ENCODE data around the gene NEK1. TPM values are rescaled to one million over a fixed set of nuclear protein-coding genes. Genes with fewer than 3 reads are reported as not detected.
"Not testable (repeated sequence)": the region's sequence is repeated elsewhere in the genome, so short reads cannot be mapped to it uniquely, and the experiment has no call there.

The NEK1 gene
- total RNA-seq, 1 donor from 2014 or later: 15.5 TPM

- DNase-seq: no peak
- Histone ChIP-seq H3K27me3 (ENCODE audit: low read depth) (no peaks in the 10 kb centered on the region), H3K4me3 (no peak overlapping the region), H3K9me3 (replicated peaks) (peaks cover 2% of the 10 kb centered on the region), H3K4me1 (no peaks in the 10 kb centered on the region), H3K27ac (replicated peaks) (no peak overlapping the region), H3K36me3 (peaks cover 32% of the 10 kb centered on the region)
- intact Hi-C loops (cut with micrococcal nuclease): no loop called here
- no peak for TF ChIP-seq CTCF (IDR thresholded peaks at IDR 0.05; ENCODE audit: borderline replicate concordance)
These were observed 152.3 kb downstream of the NEK1 start for GRCh38 chr4:169460081-169460480.

- TF ChIP-seq CTCF (IDR thresholded peaks at IDR 0.05; ENCODE audit: borderline replicate concordance): no peak
- intact Hi-C loops (cut with micrococcal nuclease): no loop called here
- Histone ChIP-seq H3K9me3 (replicated peaks) (peaks cover 16% of the 10 kb centered on the region), H3K27me3 (ENCODE audit: low read depth) (no peaks in the 10 kb centered on the region), H3K36me3 (peaks cover 34% of the 10 kb centered on the region), H3K4me3 (no peak overlapping the region), H3K4me1 (no peaks in the 10 kb centered on the region), H3K27ac (replicated peaks) (no peak overlapping the region)
- DNase-seq: no peak
These were observed 153.8 kb downstream of the NEK1 start for GRCh38 chr4:169458575-169458974.

- H3K27me3 ChIP-seq (ENCODE audit: low read depth); H3K4me3 ChIP-seq; DNase-seq; H3K27ac ChIP-seq (replicated peaks); H3K4me1 ChIP-seq; intact Hi-C loops (cut with micrococcal nuclease): not testable (repeated sequence)
- peaks cover 39% of the 10 kb centered on the region for H3K9me3 ChIP-seq (replicated peaks)
- H3K36me3 ChIP-seq: peaks cover 36% of the 10 kb centered on the region
These were observed 159.7 kb downstream of the NEK1 start for GRCh38 chr4:169452644-169453043.

DNA sequence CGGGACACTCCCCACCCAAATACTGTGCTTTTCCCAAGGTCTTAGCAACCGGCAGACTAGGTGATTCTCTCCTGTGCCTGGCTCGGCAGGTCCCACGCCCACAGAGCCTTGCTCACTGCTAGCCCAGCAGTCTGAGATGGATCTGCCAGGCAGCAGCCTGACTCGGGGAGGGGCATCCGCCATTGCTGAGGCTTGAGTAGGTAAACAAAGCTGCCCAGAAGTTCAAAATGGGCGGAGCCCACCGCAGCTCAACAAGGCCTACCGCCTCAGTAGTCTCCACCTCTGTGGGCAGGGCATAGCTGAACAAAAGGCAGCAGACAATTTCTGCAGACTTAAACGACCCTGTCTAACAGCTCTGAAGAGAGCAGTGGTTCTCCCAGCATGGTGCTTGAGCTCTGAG lies 163.4 kb downstream of the NEK1 start:
- H3K4me3 ChIP-seq; H3K27ac ChIP-seq (replicated peaks); H3K27me3 ChIP-seq (ENCODE audit: low read depth); H3K4me1 ChIP-seq; DNase-seq; intact Hi-C loops (cut with micrococcal nuclease): not testable (repeated sequence)
- Histone ChIP-seq H3K36me3 (peaks cover 59% of the 10 kb centered on the region), H3K9me3 (replicated peaks) (peaks cover 63% of the 10 kb centered on the region)

DNA sequence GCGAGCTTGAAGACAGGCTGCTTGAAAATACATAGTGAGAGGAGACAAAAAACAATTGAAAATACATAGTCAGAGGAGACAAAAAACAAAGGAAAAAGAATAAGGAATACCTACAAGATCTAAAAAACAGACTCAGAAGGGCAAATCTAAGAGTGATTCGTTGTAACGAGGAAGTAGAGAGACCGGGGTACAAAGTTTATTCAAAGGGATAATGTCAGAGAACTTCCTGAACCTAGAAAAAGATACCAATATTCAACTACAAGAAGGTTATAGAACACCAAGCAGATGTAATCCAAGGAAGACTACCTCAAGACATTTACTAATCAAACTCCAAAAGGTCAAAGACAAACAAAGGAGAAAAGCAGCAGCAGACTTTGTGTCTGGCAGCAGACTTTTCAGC lies 165.6 kb downstream of the NEK1 start:
- Histone ChIP-seq H3K27me3 (ENCODE audit: low read depth) (no peaks in the 10 kb centered on the region), H3K4me1 (no peaks in the 10 kb centered on the region), H3K4me3 (no peak overlapping the region), H3K36me3 (peaks cover 61% of the 10 kb centered on the region), H3K9me3 (replicated peaks) (peaks cover 69% of the 10 kb centered on the region), H3K27ac (replicated peaks) (no peak overlapping the region)
- DNase-seq: no peak
- TF ChIP-seq CTCF (IDR thresholded peaks at IDR 0.05; ENCODE audit: borderline replicate concordance): no peak
- intact Hi-C loops (cut with micrococcal nuclease): no loop called here

- intact Hi-C loops (cut with micrococcal nuclease): no loop called here
- Histone ChIP-seq H3K27me3 (ENCODE audit: low read depth) (no peaks in the 10 kb centered on the region), H3K36me3 (peaks cover 48% of the 10 kb centered on the region), H3K27ac (replicated peaks) (no peak overlapping the region), H3K4me3 (no peak overlapping the region), H3K9me3 (replicated peaks) (peaks cover 56% of the 10 kb centered on the region), H3K4me1 (peaks cover 24% of the 10 kb centered on the region)
- TF ChIP-seq CTCF (IDR thresholded peaks at IDR 0.05; ENCODE audit: borderline replicate concordance): no peak
- no peak for DNase-seq
These were observed 168.6 kb downstream of the NEK1 start for GRCh38 chr4:169443748-169444147.

- TF ChIP-seq CTCF (IDR thresholded peaks at IDR 0.05; ENCODE audit: borderline replicate concordance): no peak
These were observed 171.9 kb downstream of the NEK1 start for GRCh38 chr4:169440446-169440845.

More at GRCh38 chr4:169440446-169440845, 171.9 kb downstream of the NEK1 start:
- Histone ChIP-seq H3K36me3 (peaks cover 20% of the 10 kb centered on the region), H3K27me3 (ENCODE audit: low read depth) (no peaks in the 10 kb centered on the region), H3K4me3 (no peak overlapping the region), H3K4me1 (peaks cover 31% of the 10 kb centered on the region), H3K27ac (replicated peaks) (no peak overlapping the region), H3K9me3 (replicated peaks) (peaks cover 27% of the 10 kb centered on the region)
- no peak for DNase-seq
- intact Hi-C loops (cut with micrococcal nuclease): no loop called here

Measured in left ventricle myocardium inferior (tissue), 1 donor.